ENCODE results near the gene PILRA.

- TF ChIP-seq EZH2phosphoT487 (IDR thresholded peaks at IDR 0.05; ENCODE audit: insufficient read depth, low read depth) (no peak), EZH2 (IDR thresholded peaks at IDR 0.05; ENCODE audit: insufficient read depth, poor library complexity, severe bottlenecking) (no peak)
Measured at GRCh38 chr7:100444311-100445278, 71.3 kb downstream of the PILRA start.
